Ramos (cell line): ENCODE data around the gene EMP3.
"Not testable (repeated sequence)": the region's sequence is repeated elsewhere in the genome, so short reads cannot be mapped to it uniquely, and the experiment has no call there.

ENCODE experiments used
- in situ Hi-C: fragments of 300-500 bp; cut with MboI; formaldehyde crosslinking; loops from one replicate; pipeline ENCODE4 v1.14.3; 2022; ENCODE audit warnings: low sequenced_read_pairs; ENCODE audit not compliant: unreplicated experiment

The EMP3 gene

GRCh38 chr19:48365602-48366001 is 40.2 kb downstream of the EMP3 start:
- in situ Hi-C loops: no loop called here

GRCh38 chr19:48367855-48368254 is 42.5 kb downstream of the EMP3 start:
- in situ Hi-C loops: no loop called here

DNA sequence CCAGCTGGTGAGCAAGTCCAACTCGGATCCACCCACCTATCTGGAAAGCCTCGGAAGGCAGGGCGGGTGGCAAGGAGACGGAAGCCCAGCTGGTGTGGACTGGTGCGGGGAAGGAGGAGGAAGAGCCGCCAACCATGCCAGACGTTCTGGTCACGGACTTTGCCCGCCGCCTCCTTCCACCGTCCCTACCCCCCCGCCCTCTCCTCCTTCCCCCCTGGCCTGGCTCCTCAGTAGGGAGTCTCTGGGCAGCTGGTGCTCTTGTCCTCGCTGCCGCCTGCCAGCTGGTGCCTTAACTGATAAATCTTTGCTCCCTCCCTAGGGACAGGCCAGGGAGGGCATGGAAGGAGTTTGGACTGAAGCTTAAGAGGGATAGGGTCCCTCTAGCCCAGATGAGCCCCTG is 43.6 kb downstream of the EMP3 start:
- in situ Hi-C loops: no loop called here

- in situ Hi-C loops: no loop called here
Measured at GRCh38 chr19:48370955-48371354, 45.6 kb downstream of the EMP3 start.

- in situ Hi-C loops: no loop called here
Measured at GRCh38 chr19:48371367-48371766, 46.0 kb downstream of the EMP3 start.

DNA sequence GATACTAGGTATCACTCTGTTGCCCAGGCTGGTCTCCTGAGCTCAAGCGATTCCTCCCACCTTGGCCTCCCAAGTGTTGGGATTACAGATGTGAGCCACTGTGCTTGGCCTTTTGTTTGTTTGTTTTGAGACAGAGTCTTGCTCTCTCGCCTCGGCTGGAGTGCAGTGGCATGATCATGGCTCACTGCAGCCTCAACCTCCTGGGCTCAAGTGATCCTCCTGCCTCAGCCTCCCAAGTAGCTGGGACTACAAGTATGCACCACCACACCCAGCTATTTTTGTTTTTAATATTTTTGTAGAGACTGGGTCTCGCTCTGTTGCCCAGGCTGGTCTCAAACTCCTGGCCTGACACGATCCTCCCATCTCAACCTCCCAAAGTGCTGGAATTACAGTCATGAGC is 46.4 kb downstream of the EMP3 start:
- in situ Hi-C loops: not testable (repeated sequence)

DNA sequence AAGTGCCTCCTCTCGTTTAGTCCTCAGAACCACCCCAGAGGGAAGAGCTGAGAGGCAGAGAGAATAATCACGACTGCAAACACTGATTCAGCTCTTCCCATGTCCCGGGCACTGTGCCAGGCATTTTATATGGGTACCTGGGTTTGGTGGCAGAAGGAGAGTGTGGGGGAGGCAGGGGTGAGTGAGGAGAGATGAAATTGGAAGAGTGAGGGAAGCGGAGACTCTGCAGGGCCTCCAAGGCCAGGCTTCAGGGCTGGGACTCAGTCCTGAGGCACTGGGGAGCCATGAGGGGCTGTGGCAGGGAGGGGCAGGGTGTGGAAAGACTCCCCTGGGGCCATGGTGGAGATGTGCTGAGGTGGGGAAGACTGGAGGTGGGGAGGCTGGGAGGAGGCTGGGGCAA is 47.6 kb downstream of the EMP3 start:
- in situ Hi-C loops: no loop called here

- in situ Hi-C loops: no loop called here
Measured at GRCh38 chr19:48373567-48373966, 48.2 kb downstream of the EMP3 start.

GRCh38 chr19:48378194-48378570 is 52.8 kb downstream of the EMP3 start:
- in situ Hi-C loops: no loop called here

DNA sequence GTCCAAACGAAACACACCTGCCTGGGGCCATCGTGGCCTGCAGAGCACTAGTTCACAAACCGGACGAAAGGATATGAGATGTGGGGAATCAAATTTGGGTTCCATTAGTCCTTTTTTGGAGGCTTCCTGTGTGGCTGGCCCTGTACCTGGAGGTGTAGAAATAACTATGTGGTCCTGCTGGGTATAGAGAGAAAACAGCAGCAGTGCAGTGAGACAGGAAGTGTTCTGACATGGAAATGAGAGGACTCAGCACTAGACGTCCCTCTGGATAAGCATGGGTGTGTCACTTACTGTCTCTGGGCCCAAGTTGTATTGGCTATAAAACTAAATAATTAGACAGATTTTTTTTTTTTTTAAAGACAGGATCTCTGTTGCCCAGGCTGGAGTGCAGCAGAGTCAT is 53.7 kb downstream of the EMP3 start:
- in situ Hi-C loops: no loop called here
